Measurements from ENCODE around the gene CNPY1.

DNA sequence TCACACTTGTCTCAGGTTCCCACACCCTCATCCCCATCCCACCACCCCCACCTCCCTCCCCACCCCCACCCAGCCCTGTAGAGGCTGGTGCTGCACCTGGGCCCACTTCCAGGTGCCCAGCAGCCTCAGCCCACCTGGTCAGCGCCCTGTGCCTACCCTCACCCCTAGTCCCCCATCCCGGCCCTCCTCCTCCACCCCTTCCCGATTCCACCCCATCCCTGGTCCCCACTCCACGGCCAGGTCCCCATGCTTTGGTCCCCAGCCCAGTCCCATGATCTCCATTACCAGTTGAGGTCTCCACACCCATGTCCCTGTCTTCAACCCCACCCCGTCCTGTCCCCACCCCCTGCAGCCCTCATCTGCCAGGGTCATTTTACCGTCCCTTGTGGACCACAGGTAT is 24.6 kb upstream of the CNPY1 start:
- TF ChIP-seq, protein P1, sequence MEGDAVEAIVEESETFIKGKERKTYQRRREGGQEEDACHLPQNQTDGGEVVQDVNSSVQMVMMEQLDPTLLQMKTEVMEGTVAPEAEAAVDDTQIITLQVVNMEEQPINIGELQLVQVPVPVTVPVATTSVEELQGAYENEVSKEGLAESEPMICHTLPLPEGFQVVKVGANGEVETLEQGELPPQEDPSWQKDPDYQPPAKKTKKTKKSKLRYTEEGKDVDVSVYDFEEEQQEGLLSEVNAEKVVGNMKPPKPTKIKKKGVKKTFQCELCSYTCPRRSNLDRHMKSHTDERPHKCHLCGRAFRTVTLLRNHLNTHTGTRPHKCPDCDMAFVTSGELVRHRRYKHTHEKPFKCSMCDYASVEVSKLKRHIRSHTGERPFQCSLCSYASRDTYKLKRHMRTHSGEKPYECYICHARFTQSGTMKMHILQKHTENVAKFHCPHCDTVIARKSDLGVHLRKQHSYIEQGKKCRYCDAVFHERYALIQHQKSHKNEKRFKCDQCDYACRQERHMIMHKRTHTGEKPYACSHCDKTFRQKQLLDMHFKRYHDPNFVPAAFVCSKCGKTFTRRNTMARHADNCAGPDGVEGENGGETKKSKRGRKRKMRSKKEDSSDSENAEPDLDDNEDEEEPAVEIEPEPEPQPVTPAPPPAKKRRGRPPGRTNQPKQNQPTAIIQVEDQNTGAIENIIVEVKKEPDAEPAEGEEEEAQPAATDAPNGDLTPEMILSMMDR (IDR thresholded peaks at IDR 0.05), result no peak
- TF ChIP-seq EP300 (IDR thresholded peaks at IDR 0.05), result no peak
- TF ChIP-seq POLR2A (IDR thresholded peaks at IDR 0.05), result no peak
- no peak for TF ChIP-seq POLR2AphosphoS5 (IDR thresholded peaks at IDR 0.05)
